SK-N-SH (cell line): ENCODE data around the gene TMEM131. TPM values are rescaled to one million over a fixed set of nuclear protein-coding genes. Genes with fewer than 3 reads are reported as not detected.

Experiments
- CTCF ChIA-PET: fragments of 300-600, 350-600 bp; formaldehyde crosslinking; extraction: SDS; loops from one replicate; lab custom pipeline; 2021; lab: Yijun Ruan, JAX
- POLR2A ChIA-PET: fragments of 350-600 bp; sonication (Branson Sonifier 250); formaldehyde crosslinking; extraction: SDS; loops from one replicate; lab custom pipeline; 2020; ENCODE audit warnings: antibody characterized with exemption, inconsistent platforms; lab: Yijun Ruan, JAX
- DNase-seq: peaks from one replicate; pipeline ENCODE4 v3.0.0; 2012
- H2AFZ ChIP-seq: fragments of 200-600 bp; sonication (generic); 2 replicates; pipeline ENCODE4 v1.8.1; 2016; ENCODE audit warnings: antibody characterized with exemption, mild to moderate bottlenecking, low read depth
- H3F3A ChIP-seq: fragments of 200-600 bp; sonication (generic); replicated peaks from 2 replicates; pipeline ENCODE3; 2016; ENCODE audit warnings: antibody characterized with exemption, mild to moderate bottlenecking; ENCODE audit not compliant: insufficient read depth
- H3K27ac ChIP-seq, 2 experiments: fragments of 200-500 bp in 1 of 2; fragments of 200-600 bp in 1 of 2; sonication (Bioruptor generic) in 1 of 2; sonication (generic), shearing (Covaris generic) in 1 of 2; 2 replicates each; pipeline versions ENCODE4 v1.5.1 to v1.6.1; 2014 to 2016; ENCODE audit warnings: low read depth in 2 of 2, inconsistent platforms in 1 of 2, low read length in 1 of 2, mild to moderate bottlenecking in 1 of 2, mixed read lengths in 1 of 2
- H3K27me3 ChIP-seq: fragments of 200-600 bp; sonication (generic), shearing (Covaris generic); 2 replicates; pipeline ENCODE4 v1.6.1; 2016; ENCODE audit warnings: mixed run types; ENCODE audit not compliant: insufficient read depth
- H3K36me3 ChIP-seq, 2 experiments: fragments of 200-500 bp in 1 of 2; fragments of 200-600 bp in 1 of 2; sonication (Bioruptor generic) in 1 of 2; sonication (generic) in 1 of 2; replicated peaks in 1 of 2; 2 replicates each; pipeline versions ENCODE3 to v1.5.1; 2014 to 2016; ENCODE audit warnings: low read length in 1 of 2, mild to moderate bottlenecking in 1 of 2; ENCODE audit not compliant: insufficient read depth in 2 of 2, control insufficient read depth in 1 of 2
- H3K4me1 ChIP-seq, 2 experiments: fragments of 200-500 bp in 1 of 2; fragments of 200-600 bp in 1 of 2; sonication (Bioruptor generic) in 1 of 2; sonication (generic), shearing (Covaris generic) in 1 of 2; 2 replicates each; pipeline versions ENCODE4 v1.5.1 to v1.6.1; 2014 to 2016; ENCODE audit warnings: low read depth in 1 of 2, low read length in 1 of 2, mixed run types in 1 of 2; ENCODE audit not compliant: insufficient read depth in 2 of 2, control insufficient read depth in 1 of 2
- H3K4me2 ChIP-seq: fragments of 200-600 bp; sonication (generic), shearing (Covaris generic); 2 replicates; pipeline ENCODE4 v1.6.1; 2017; ENCODE audit warnings: mixed run types
- H3K4me3 ChIP-seq, 2 experiments: fragments of 200-500 bp in 1 of 2; fragments of 200-600 bp in 1 of 2; sonication (Bioruptor generic) in 1 of 2; sonication (generic), shearing (Covaris generic) in 1 of 2; 2 replicates each; pipeline versions ENCODE4 v1.5.1 to v1.8.1; 2014 to 2016; ENCODE audit warnings: low read depth in 2 of 2, inconsistent platforms in 1 of 2, low read length in 1 of 2, mild to moderate bottlenecking in 1 of 2, mixed read lengths in 1 of 2, moderate library complexity in 1 of 2
- H3K79me2 ChIP-seq: fragments of 200-600 bp; sonication (generic); 2 replicates; pipeline ENCODE4 v1.8.1; 2017; ENCODE audit warnings: mild to moderate bottlenecking; ENCODE audit not compliant: insufficient read depth
- H3K9ac ChIP-seq: fragments of 200-600 bp; sonication (generic); 2 replicates; pipeline ENCODE4 v1.6.1; 2017; ENCODE audit warnings: mixed run types
- H3K9me2 ChIP-seq: fragments of 200-600 bp; sonication (generic); 2 replicates; pipeline ENCODE4 v1.6.1; 2017; ENCODE audit warnings: mixed run types
- H3K9me3 ChIP-seq: fragments of 200-600 bp; sonication (generic); 2 replicates; pipeline ENCODE4 v1.6.1; 2017; ENCODE audit warnings: mixed run types, mild to moderate bottlenecking, moderate library complexity
- H4K20me1 ChIP-seq: fragments of 200-600 bp; sonication (generic); 2 replicates; pipeline ENCODE4 v1.6.1; 2017; ENCODE audit warnings: mild to moderate bottlenecking, mixed run types; ENCODE audit not compliant: insufficient read depth
- EP300 ChIP-seq, 2 experiments: IDR thresholded peaks; 2 replicates each; pipeline versions ENCODE4 v1.4.0 to v1.6.1; 2012; ENCODE audit warnings: borderline replicate concordance in 1 of 2, low read depth in 1 of 2, low read length in 1 of 2
- FOXJ3 ChIP-seq: sonication (generic); formaldehyde crosslinking; IDR thresholded peaks from 2 replicates; pipeline ENCODE4 v1.5.1; 2020; ENCODE audit warnings: mild to moderate bottlenecking, missing genetic modification reagents
- RAD21 ChIP-seq: IDR thresholded peaks from 2 replicates; pipeline ENCODE4 v1.6.1; 2012; ENCODE audit warnings: mild to moderate bottlenecking, low read length
- WGBS: methylation state at CpG from one replicate; pipeline ENCODE4 v1.1.6; 2017; ENCODE audit warnings: low lambda C conversion rate; 5-methylcytosine and 5-hydroxymethylcytosine counted together
- polyA plus RNA-seq, 3 experiments: library from polyadenylated mRNA; depleted of rRNA; stranded (reverse); fragments of >200 nt; gene quantifications; 2 replicates each; pipeline ENCODE4 v1.2.3, GENCODE V29; 2012
- TF ChIP-seq, protein P1 (sequence below): fragments of 200-600 bp; sonication (generic); IDR thresholded peaks from 2 replicates; pipeline ENCODE4 v1.6.1; 2017; ENCODE audit warnings: antibody characterized with exemption, mild to moderate bottlenecking, moderate library complexity

The TMEM131 gene
- polyA plus RNA-seq, 1 of the 3 experiments (the other 2 are of a cell fraction): 9.1 TPM

DNA sequence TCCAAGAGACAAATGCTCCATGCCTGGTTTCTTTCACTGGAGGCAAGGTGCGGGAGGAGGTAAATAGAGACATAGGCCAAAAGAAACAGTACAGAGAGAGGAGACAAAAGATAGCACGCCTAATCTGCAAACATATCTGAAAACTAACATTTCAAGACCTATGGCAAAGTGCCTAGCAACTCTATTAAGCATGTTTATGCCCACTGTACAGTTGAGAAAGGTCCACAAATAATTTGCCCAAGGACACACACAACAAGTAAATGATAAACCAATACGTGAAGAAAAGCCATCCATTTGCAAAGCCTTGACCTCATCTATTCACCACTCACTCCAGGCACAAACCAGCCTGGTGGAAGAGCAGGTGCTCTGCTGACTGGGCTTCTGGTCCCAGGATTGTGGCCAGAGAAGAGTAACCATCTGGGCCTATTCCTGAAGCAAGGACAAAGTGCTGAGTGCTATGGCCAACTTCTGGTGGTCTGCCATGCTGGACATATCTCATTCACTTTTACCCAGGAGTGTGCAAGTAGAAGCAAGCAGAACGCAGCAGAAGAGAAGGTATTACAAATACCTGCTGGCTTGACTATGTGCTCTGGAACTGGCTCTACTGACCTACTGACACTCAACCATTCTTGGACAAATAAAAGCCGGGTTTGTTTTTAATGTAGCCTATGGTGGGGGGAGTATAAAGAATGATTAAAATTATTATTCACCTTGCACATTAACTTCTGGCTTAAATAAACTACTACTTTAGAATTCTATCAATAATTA, 25.3 kb downstream of the TMEM131 start:
- Histone ChIP-seq H3K4me3 (no peak overlapping the region), H3K4me2 (no peak overlapping the region)
- TF ChIP-seq FOXJ3 (CRISPR knock-in tag): no peak
- TF ChIP-seq, protein P1, sequence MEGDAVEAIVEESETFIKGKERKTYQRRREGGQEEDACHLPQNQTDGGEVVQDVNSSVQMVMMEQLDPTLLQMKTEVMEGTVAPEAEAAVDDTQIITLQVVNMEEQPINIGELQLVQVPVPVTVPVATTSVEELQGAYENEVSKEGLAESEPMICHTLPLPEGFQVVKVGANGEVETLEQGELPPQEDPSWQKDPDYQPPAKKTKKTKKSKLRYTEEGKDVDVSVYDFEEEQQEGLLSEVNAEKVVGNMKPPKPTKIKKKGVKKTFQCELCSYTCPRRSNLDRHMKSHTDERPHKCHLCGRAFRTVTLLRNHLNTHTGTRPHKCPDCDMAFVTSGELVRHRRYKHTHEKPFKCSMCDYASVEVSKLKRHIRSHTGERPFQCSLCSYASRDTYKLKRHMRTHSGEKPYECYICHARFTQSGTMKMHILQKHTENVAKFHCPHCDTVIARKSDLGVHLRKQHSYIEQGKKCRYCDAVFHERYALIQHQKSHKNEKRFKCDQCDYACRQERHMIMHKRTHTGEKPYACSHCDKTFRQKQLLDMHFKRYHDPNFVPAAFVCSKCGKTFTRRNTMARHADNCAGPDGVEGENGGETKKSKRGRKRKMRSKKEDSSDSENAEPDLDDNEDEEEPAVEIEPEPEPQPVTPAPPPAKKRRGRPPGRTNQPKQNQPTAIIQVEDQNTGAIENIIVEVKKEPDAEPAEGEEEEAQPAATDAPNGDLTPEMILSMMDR: no peak
- TF ChIP-seq, all 33 proteins: peak for 0
- H3K9me3 ChIP-seq: peaks cover 9% of the 10 kb centered on the region; the same call in 1 of the 2 replicates
- no peak for DNase-seq
- 97% methylated on average over 5 of the region's 5 CpGs for WGBS
- H3K27ac ChIP-seq: no peak overlapping the region
- H3K27me3 ChIP-seq: no peaks in the 10 kb centered on the region
- H3K9me2 ChIP-seq: no peaks in the 10 kb centered on the region
- POLR2A ChIA-PET: no interaction called here
- H2AFZ ChIP-seq: no peak overlapping the region
- CTCF ChIA-PET: no interaction called here
- H3K4me1 ChIP-seq: peaks cover 0 to under 1% of the 10 kb centered on the region in 2 experiments; a peak in 2 of 4 replicates
- H4K20me1 ChIP-seq: peaks cover 31% of the 10 kb centered on the region
- H3K9ac ChIP-seq: no peak overlapping the region
- peaks cover 90% of the 10 kb centered on the region for H3K79me2 ChIP-seq
- peaks cover 4% of the 10 kb centered on the region for H3F3A ChIP-seq
- peaks cover 0 to 4% of the 10 kb centered on the region in 2 experiments for H3K36me3 ChIP-seq

DNA sequence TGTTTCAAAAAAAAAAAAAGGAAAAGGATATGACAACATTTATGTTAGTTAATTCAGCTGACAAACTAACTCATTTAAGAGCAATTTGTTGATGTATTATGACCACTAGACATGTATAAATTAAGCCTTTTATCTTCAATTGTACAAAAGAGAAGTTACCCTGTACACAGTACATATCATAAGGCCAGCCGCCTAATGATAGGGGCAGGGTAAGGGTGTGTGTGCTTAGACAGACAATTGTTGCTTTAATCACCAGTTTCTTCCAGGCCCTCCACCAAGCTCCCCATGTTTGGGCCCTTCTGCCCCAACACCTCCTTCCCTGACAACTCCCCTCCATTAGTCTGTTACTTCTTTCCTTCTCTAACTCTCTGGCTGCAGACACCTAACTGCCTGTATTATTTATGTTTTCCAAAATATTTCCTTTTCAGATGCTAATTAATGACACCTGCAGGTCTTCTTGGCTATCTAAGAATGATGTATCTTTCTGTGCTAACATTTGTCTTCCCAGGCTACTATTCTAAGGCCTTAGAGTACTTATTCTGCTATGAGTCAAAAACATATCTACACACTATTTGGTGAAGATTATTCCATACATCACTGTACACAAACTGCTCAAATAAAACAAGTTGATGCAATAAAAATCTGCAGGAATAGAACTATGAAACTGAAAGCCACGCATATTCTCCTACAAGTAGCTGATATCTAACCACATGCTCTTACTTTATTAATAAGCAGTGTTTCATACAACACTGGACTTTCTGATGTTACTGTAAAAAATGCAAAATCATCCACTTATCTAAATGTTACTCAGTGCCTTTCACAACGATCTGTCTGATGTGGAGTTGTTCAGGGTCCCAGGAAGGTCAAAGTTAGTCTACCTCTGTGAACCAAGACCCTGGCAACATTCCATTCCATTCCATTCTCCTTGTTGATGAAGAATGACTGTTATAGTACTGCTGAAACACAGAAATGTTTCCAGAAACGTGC, 26.4 kb downstream of the TMEM131 start:
- Histone ChIP-seq H4K20me1 (peaks cover 42% of the 10 kb centered on the region), H3K27me3 (no peaks in the 10 kb centered on the region), H3K4me1 (peaks cover 0 to 3% of the 10 kb centered on the region in 2 experiments; a peak in 2 of 4 replicates), H3K4me3 (no peak overlapping the region), H3F3A (no peaks in the 10 kb centered on the region), H3K79me2 (peaks cover 90% of the 10 kb centered on the region), H2AFZ (no peak overlapping the region), H3K9me3 (peaks cover 3% of the 10 kb centered on the region; the same call in 1 of the 2 replicates), H3K27ac (no peak overlapping the region), H3K9ac (no peak overlapping the region), H3K36me3 (no peaks in the 10 kb centered on the region), H3K4me2 (no peak overlapping the region), H3K9me2 (no peaks in the 10 kb centered on the region)
- POLR2A ChIA-PET: interaction anchor here (1.0 kb wide), 1 partner anchor 27 kb away, joined by 3 read pairs; no protein-coding TSS in a partner anchor
- no peak for DNase-seq
- WGBS: 83% methylated on average over 4 of the region's 4 CpGs
- CTCF ChIA-PET: no interaction called here
- no peak for TF ChIP-seq EP300 (IDR thresholded peaks at IDR 0.05; ENCODE audit: borderline replicate concordance in 1 of 2, low read depth in 1 of 2, low read length in 1 of 2)
- no peak for TF ChIP-seq RAD21
- TF ChIP-seq, protein P1: no peak
- TF ChIP-seq, all 33 proteins: peak for 0
